ENCODE measurements around the gene DNASE1. TPM values are rescaled to one million over a fixed set of nuclear protein-coding genes. Genes with fewer than 3 reads are reported as not detected.

Gene DNASE1
- polyA plus RNA-seq, 1 of the 3 experiments (the other 2 are of a cell fraction): 19.8 TPM

DNA sequence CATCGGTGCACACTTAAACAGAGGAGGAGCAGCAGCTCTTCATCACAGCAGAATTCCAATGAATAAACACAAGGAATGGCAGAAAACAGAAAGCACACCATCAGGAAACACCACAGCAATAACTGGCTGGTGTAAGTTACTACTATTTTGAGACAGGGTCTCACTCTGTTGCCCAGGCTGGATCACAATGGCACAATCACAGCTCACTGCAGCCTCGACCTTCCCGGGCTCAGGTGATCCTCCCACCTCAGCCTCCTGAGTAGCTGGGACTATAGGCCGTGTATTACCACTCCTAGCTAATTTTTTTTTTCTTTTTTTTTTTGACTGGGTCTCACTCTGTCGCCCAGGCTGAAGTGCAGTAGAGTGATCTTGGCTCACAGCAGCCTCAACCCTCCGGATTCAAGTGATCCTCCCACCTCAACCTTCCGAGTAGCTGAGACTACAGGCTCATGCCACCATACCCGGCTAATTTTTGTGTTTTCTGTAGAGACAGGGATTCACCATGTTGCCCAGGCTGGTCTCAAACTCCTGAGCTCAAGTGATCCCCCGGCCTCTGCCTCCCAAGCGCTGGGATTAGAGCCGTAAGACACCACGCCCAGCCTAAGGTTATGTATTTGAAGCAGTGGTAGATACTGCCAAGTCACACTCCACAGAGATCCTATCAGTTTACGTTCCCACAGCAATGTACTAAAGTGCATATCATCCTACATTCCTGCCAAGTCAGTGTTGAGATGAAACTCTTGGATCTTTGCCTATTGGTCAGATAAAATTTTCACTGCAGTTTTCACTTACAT, 42.1 kb downstream of the DNASE1 start (continued):
- TF ChIP-seq, protein P1, sequence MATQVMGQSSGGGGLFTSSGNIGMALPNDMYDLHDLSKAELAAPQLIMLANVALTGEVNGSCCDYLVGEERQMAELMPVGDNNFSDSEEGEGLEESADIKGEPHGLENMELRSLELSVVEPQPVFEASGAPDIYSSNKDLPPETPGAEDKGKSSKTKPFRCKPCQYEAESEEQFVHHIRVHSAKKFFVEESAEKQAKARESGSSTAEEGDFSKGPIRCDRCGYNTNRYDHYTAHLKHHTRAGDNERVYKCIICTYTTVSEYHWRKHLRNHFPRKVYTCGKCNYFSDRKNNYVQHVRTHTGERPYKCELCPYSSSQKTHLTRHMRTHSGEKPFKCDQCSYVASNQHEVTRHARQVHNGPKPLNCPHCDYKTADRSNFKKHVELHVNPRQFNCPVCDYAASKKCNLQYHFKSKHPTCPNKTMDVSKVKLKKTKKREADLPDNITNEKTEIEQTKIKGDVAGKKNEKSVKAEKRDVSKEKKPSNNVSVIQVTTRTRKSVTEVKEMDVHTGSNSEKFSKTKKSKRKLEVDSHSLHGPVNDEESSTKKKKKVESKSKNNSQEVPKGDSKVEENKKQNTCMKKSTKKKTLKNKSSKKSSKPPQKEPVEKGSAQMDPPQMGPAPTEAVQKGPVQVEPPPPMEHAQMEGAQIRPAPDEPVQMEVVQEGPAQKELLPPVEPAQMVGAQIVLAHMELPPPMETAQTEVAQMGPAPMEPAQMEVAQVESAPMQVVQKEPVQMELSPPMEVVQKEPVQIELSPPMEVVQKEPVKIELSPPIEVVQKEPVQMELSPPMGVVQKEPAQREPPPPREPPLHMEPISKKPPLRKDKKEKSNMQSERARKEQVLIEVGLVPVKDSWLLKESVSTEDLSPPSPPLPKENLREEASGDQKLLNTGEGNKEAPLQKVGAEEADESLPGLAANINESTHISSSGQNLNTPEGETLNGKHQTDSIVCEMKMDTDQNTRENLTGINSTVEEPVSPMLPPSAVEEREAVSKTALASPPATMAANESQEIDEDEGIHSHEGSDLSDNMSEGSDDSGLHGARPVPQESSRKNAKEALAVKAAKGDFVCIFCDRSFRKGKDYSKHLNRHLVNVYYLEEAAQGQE (IDR thresholded peaks at IDR 0.05; ENCODE audit: low read depth, low read length): no peak
- TF ChIP-seq GATA2 (CRISPR knock-in tag; IDR thresholded peaks at IDR 0.05) (no peak), CHD2 (IDR thresholded peaks at IDR 0.05; ENCODE audit: low read length, partially characterized antibody) (no peak), FOXM1 (IDR thresholded peaks at IDR 0.05; ENCODE audit: low read depth) (no peak), RAD21 (IDR thresholded peaks at IDR 0.05; ENCODE audit: low read length) (no peak), SIN3A (IDR thresholded peaks at IDR 0.05; ENCODE audit: borderline replicate concordance, low read depth, low read length) (0 out of 2 replicates have a peak, but pooled peaks have one; percentile 25), USF2 (IDR thresholded peaks at IDR 0.05; ENCODE audit: borderline replicate concordance, low read depth, low read length) (no peak), NRF1 (IDR thresholded peaks at IDR 0.05; ENCODE audit: low read depth, low read length) (no peak), MXI1 (IDR thresholded peaks at IDR 0.05; ENCODE audit: low read depth, low read length) (no peak), TCF12 (IDR thresholded peaks at IDR 0.05) (peak; percentile 50; the same call in 1 of the 2 replicates), MEF2A (IDR thresholded peaks at IDR 0.05; ENCODE audit: borderline replicate concordance, low read depth) (no peak)

GRCh38 chr16:3698941-3699340, 44.5 kb downstream of the DNASE1 start:
- Histone ChIP-seq H2AFZ (ENCODE audit: low read depth) (no peak overlapping the region), H3K79me2 (ENCODE audit: insufficient read depth) (peaks cover 13% of the 10 kb centered on the region; the same call in 1 of the 2 replicates), H3K4me2 (no peak overlapping the region), H3K27me3 (ENCODE audit: insufficient read depth) (no peaks in the 10 kb centered on the region), H3K9me2 (no peaks in the 10 kb centered on the region), H3K4me1 (ENCODE audit: control insufficient read depth in 1 of 2, insufficient read depth in 2 of 2, low read depth in 1 of 2, low read length in 1 of 2) (no peaks in the 10 kb centered on the region; a peak in 1 of 4 replicates), H4K20me1 (ENCODE audit: insufficient read depth) (no peaks in the 10 kb centered on the region), H3K9me3 (no peaks in the 10 kb centered on the region), H3K36me3 (replicated peaks in 1 of 2; ENCODE audit: control insufficient read depth in 1 of 2, insufficient read depth in 2 of 2, low read length in 1 of 2) (peaks cover 0 to under 1% of the 10 kb centered on the region in 2 experiments), H3K9ac (no peak overlapping the region), H3F3A (replicated peaks; ENCODE audit: insufficient read depth) (peaks cover 4% of the 10 kb centered on the region), H3K27ac (ENCODE audit: low read depth in 2 of 2, low read length in 1 of 2) (no peak overlapping the region), H3K4me3 (ENCODE audit: low read depth in 2 of 2, low read length in 1 of 2) (no peak overlapping the region)
- no peak for DNase-seq
- POLR2A ChIA-PET: no interaction called here
- WGBS (ENCODE audit: low lambda C conversion rate): 95% methylated on average over 4 of the region's 4 CpGs
- CTCF ChIA-PET: no interaction called here
- TF ChIP-seq GATA2 (CRISPR knock-in tag; IDR thresholded peaks at IDR 0.05): no peak
- TF ChIP-seq FOSL2 (IDR thresholded peaks at IDR 0.05; ENCODE audit: borderline replicate concordance, low read depth): no peak
- no peak for TF ChIP-seq USF2 (IDR thresholded peaks at IDR 0.05; ENCODE audit: borderline replicate concordance, low read depth, low read length)
- no peak for TF ChIP-seq SMC3 (IDR thresholded peaks at IDR 0.05; ENCODE audit: low read depth, low read length)
- TF ChIP-seq FOXJ3 (CRISPR knock-in tag; IDR thresholded peaks at IDR 0.05): no peak
- no peak for TF ChIP-seq JUND (IDR thresholded peaks at IDR 0.05)
- TF ChIP-seq RCOR1 (IDR thresholded peaks at IDR 0.05; ENCODE audit: low read length): no peak
- no peak for TF ChIP-seq RFX5 (IDR thresholded peaks at IDR 0.05; ENCODE audit: low read length)

Measured in SK-N-SH (cell line).